ENCODE data around the gene MSX1.

Gene MSX1

DNA sequence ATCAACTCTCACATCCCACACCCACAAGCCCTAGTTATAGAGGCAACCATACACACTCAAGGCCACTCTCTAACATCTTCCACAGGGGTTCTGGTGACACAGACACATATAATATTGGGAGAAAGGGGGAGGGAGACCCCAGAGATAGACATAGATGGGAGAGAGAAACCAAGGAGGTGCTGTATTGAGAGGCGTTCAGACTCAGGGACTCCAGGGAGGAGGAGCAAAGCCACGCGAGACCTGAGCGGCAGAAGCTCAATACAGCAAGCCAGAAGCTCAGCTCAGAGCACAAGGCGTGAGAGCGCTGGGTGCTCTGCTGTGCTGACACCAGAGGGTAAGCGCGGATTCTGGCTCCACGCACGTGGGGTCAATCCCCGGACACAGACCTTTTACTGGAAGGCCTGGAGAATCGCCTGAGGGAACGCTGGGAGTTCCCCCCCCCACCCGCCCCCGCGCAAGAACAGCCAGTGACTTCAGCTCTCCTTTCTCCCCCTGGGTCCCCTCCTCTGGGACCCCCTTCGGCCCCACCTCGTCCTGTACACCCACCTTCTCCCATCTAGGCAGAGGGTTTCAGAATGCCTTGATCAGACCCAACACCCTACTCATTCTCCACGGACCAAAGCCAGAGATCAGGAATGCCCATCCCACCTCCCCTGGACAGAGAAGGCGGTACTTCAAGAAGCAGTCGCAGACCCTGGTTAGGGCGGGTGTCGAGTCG is 8.7 kb downstream of the MSX1 start:
- in situ Hi-C loops (cut with MboI; ENCODE audit: low sequenced_read_pairs) = no loop called here

DNA sequence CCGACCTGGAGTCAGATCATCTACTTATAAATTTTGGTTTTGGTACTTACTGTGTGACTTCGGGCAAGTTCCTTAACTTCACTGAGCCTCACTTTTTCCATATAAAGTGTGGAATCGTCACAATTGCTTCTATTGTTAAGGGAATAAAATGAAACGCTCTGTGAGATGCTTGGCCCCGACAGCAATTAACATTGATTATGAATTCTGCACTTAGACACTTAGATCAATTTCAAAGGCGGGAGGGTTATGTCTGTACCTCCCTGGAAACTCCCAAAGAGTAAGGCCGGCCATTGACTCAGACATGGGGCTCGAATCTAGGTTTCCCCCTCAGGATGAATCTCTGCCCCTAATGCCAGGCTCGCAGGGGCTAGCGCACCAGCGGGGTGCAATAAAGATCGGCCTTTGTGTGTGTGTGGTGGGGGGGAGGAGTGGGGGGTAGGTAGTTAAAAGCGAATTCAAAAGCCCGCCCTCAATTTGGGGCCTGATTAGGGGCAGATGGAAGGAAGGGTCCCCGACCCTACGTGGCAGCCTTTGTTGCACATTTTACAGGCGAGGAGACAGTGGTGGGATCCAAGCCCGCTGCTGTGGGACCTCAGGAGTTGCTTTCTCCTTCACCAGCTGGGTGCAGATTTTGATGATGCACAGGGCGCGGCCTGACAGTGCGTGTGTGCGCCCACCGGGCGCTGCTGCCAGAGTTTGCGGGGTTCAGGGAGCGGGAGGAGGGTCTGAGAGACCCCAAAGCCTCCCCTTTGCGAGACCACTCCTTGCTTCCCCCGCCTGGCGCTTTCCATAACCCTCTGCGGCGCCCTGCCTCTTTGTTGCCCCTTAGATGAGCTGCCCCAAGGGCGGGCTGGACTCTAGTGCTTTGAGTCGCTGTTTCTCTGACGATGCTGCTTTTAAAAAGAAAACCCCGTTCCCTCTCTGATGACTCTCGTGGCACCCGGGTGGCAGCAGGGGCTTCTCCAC is 9.6 kb downstream of the MSX1 start:
- in situ Hi-C loops (cut with MboI; ENCODE audit: low sequenced_read_pairs) = no loop called here

DNA sequence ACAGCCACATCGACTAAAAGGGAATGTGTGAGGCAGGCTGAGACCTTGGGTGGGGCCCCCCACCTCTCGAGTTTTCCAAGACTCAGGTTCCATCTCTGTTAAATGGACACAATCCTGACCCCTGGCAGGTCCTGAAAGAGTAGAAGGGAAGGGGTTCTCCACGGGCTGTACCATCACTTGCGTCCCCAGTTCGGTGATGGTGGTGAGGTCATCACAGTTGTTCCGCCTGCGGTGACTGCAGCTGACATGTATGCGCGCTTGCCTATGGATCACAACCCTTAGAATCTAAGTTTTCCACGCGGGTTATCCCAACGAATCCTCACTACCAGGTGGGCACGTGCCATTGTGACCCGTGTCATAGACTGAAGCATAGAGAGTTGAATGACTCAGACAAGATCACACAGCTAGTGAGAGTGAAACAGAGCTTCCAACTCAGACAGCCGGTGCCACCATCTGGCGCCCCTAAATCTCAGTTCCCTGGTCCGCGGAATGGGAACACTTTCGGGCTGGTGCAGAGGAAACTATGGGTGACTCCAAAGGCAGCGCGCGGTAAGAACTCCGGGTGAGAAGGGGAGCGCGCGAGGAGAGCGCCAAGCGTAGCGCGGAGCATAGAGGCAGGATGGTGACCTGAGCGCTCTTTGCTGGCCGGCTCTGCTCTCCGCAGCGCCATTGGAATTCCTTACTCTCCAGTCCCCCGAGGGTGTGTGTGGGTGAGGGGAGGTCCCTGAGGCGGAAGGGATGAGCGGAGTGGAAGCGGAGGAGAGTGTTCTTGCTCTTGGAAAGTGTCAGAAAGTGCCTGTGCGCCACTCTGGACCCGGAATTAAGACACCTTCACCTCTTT is 10.5 kb downstream of the MSX1 start:
- in situ Hi-C loops (cut with MboI; ENCODE audit: low sequenced_read_pairs) = no loop called here

DNA sequence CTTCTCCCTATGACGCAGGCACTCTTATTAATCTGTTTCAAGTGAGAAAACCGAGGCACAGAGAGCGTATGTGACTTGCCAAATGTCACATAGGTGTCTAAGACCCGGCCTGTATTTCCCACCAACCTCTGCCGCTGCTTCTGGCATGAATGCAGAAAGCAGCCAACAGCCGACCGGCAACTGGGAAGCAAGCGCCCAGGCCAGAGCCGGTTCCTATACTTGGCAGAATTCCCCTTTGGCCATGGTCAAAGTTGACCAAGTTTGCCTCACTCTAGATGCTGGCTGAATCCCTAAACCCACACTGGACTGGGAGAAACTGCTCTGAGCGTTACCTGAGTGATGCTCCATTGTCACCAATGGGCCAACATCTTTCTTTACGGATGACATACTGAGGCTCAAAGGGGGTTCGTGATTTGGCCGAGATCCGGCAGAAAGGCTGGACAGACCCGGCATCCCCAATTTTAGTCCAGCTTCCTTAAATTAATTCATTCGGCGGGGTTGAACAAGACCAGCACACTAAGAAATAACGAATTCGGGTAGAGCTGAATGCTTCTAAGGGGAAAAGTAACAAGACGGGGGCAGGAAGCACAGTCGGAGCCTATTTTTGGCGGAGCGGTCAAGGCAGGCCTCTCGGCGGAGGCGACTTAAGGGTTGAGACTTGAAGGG is 11.2 kb downstream of the MSX1 start:
- in situ Hi-C loops (cut with MboI; ENCODE audit: low sequenced_read_pairs) = no loop called here

DNA sequence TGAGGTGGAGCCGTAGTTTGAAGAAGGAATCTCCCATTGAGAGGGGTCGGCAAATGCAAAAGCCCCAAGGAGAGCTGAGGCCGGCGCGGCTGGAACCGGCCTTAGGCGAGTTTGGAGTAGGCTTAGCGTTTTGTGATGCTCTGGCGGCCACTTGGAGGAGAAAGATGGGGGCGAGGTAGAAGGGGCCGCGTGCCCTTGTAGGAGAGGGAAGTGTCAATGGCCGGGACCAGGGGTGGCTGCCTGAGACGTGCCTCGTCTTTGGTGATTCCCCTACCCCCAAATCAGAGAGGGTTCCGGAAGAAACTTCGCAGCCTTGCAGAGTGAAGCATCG is 11.7 kb downstream of the MSX1 start:
- in situ Hi-C loops (cut with MboI; ENCODE audit: low sequenced_read_pairs) = no loop called here

DNA sequence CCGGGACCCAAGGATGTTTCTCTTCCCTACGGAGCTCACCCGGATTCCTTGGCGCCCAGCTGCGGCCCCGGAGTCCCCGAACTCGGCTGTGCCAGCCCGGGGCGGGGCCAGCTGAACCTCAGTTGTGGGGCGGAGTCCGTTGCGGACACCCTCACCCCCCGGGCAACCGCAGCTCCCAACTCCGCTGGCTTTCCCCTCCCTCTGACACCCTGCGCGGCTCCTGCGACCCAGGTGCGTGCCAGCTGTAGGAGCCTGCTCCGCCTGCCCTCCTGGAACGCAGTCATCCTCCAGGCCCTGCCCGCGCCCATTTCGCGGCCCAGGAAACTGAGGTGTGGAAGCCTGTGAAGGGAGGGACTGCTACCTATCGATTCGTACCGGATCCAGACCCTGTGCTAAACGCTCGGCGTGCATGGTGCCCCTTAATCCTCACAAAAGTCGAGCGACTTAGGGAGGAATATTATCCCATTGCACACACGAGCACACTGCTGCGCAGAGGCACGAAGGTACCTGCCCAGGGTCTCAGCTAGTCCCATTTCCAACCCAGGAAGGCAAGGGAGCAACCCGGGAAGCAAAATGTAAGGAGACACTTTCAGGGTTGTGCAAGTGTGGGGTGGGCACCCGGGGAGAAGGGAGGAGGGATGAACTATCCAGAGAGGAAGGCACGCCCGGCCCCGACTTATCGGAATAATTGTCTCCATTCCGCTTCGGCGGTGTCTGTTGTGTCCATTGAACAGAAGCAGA is 12.3 kb downstream of the MSX1 start:
- in situ Hi-C loops (cut with MboI; ENCODE audit: low sequenced_read_pairs) = no loop called here

DNA sequence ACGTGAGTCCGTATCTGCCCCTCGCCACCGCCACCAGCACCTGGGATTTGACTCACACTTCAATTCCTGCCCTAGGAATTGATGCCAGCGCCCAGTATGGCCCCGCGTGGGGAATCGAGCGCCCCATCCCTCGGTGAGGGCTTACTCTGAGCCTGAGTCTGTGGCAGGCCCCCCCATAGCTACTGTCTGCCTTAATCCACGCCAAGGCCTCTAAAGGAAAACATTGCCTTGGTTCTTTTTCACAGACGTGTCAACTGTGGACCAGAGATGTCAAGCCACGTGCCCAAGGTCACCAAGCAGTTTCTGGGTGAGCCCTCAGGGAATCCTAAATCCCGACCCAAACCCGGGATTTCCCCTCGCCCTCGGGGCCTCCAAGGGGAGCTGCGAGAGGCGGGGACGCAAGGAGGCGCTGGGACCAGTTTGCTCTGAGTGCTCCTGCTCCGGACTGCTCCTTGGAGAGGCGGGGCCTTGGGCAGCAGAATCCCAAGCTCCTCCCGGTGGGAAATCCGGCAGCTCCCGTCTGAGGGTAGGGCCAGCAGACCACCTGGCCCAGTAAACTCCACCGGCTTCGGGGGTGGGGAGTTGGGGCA is 12.9 kb downstream of the MSX1 start:
- in situ Hi-C loops (cut with MboI; ENCODE audit: low sequenced_read_pairs) = no loop called here

DNA sequence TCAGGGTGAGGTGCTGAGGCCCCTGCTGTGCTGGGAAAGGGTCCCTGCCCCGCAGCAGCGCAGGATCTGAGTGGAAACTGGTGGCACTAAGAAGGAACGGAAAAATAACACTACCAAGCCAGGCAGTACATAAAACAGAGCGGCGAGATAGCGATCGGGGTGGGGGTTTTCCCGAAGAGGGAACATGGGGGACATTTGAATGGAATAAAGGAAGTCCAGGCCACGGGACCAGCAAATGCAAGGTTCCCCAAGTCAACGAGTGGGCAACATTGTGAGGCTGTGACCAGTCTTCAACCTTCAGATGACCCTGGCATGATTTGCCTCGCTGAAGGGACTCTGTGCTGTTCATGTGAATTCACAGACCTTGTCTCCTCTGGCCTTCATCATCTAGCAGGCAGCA is 13.7 kb downstream of the MSX1 start:
- in situ Hi-C loops (cut with MboI; ENCODE audit: low sequenced_read_pairs) = no loop called here

DNA sequence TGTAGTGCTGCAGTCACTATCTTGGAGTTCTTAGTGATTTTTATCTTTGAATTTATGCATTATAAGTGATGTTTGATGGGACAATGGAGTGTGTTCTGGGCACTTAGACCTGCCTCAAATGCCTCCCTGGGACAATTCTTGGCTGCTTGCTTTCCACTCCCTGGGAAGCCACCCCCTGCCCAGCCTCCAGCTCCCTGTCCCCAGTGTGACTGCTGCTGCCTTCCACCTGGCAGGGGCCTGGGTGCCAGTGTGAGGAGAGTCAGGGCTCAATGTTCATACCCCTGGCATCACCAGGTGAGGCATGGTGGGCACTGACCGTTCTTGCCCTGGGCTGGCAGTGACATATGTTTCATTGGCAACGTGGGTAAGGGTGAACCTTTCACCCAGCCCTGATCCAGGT is 14.8 kb downstream of the MSX1 start:
- in situ Hi-C loops (cut with MboI; ENCODE audit: low sequenced_read_pairs) = no loop called here

DNA sequence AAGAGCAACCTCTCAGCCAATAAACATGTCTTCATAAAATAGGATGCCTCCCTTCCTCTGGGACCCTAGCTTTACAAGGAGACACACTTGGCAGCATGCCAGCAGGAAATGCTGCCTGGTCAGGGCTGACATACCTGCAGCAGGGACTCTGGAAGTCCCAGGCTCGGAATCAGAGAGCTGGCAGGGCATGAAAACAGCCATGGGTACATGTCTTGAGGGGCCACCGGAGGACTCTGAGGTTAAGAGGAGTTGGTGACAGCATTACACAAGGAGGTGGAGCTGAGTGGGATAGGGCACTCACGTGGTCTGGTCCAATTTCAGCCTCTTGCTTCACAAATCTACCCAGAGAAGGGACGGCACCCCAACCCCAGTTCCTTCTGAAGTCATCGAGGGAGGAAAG is 15.7 kb downstream of the MSX1 start:
- in situ Hi-C loops (cut with MboI; ENCODE audit: low sequenced_read_pairs) = no loop called here

DNA sequence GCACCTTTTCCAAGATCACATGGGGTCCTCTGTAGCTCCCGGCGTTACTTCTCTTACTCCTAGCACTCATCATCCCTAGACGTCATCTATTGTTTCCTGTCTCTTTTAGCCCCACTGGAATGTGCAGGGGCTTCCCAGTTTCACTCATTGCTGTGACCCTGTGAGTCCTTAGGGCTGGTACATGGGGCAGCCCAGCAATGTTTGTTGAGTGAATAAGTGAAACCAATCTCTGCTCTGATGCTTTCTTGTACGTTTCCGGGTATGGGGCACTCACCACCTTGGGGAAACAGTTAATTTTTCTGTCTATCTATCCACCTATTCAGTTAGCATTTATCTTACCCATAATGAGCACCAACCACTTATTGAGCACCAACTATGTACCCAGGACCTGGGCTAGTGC is 16.1 kb downstream of the MSX1 start:
- in situ Hi-C loops (cut with MboI; ENCODE audit: low sequenced_read_pairs) = no loop called here

DNA sequence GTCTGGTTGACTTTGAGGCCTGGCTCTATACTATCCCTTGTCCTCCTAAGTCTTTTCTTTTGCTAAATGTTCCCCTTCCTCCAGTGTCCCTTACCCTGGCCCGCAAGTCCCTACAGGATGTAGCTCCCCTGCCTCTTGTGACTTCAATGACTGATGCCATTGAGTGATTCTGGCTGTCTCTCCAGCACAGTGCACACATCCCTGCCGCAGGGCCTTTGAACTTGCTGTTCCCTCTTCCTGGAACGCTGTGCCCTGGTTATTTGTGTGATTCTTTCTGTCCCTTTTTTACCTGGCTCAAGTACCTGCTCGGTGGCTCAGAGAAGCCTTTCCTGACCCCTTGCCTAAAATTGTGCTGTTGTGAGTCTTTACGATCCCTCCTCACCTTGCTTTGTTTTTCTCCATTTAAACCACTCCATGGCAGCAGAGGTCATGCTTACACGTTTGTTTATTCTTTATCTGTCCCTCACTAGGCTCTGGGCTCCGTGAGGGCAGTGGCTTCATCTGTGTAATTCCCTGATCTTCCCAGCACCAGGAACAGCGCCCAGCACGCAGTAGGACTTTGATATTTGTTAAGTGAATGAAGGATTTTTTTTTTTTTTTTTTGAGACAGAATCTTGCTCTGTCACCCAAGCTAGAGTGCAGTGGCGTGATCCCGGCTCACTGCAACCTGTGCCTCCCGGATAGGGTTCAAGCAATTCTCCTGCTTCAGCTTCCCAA is 17.6 kb downstream of the MSX1 start:
- in situ Hi-C loops (cut with MboI; ENCODE audit: low sequenced_read_pairs) = no loop called here

DNA sequence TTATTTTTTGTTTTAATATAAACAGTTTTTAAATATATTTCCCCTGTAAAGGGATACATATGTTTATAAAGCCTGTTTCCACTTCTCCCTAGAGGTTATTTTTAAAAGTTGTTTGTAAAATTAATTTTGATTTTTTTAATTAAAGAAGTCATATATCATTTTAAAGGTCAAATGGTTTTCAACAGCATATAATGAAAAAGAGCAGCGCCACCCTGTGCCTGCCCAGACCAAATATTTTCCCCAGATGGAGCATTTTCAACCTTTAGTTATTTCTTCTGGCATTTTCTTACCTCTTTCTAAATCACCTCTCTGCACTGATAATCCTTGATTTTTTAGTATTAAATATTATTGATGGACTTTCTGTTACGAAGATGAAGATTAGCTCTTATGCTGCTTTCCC is 21.0 kb downstream of the MSX1 start:
- in situ Hi-C loops (cut with MboI; ENCODE audit: low sequenced_read_pairs) = no loop called here

DNA sequence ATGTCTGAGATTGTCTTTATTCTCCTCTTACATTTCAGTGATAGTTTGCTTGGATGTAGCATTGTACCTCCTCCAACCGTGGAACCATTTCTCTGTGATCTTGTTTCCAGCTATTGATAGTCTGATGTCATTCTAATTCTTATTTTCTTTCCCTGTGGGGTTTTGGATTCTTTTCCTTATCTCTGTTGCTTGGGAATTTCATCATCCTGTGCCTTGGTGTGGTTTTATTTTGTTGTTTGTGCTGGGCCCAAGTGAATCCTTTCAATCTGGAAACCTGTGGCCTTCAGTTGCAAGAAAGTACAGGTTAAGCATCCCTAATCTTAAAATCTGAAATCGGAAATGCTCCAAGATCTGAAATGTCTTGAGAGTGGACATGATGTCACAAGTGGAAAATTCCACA is 22.0 kb downstream of the MSX1 start:
- in situ Hi-C loops (cut with MboI; ENCODE audit: low sequenced_read_pairs) = no loop called here

DNA sequence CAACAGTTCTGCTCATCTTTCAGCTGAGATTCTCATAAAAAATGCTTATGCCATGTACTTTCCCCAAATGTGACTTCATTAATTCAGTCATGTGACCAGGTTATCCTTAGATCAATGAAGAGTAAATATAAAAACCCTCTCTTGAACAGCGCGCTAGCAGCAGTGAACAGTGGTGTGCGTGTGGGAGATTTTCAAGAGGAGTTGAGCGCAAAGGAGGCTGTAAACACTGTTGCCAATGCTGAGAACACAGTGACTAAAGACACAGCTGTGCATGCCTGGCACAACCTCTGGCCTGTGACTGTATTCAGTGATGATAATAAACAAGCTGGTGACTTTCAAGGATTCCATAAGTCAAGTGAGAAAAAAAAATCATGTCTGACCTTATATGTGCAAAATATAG is 25.1 kb downstream of the MSX1 start:
- in situ Hi-C loops (cut with MboI; ENCODE audit: low sequenced_read_pairs) = no loop called here

DNA sequence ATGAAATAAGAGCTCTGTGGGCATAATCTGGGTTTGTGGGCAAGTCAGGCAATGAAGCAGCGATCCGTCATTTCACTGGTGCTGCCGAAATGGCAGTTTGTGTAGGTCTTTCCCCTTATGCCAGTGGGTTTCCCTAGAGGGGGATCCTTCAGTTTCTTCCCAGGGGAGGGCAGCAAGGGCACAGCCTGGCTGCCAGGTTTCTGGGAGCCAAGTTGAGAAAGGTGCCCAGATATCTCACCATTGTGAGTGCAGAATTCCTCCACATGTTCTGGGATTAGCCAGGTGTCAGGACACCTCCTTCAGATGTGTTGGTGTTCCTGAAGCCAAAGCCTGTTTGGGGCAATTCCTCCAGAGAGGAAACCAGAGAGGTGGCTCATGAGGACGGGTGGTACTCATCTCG is 28.0 kb downstream of the MSX1 start:
- in situ Hi-C loops (cut with MboI; ENCODE audit: low sequenced_read_pairs) = no loop called here

DNA sequence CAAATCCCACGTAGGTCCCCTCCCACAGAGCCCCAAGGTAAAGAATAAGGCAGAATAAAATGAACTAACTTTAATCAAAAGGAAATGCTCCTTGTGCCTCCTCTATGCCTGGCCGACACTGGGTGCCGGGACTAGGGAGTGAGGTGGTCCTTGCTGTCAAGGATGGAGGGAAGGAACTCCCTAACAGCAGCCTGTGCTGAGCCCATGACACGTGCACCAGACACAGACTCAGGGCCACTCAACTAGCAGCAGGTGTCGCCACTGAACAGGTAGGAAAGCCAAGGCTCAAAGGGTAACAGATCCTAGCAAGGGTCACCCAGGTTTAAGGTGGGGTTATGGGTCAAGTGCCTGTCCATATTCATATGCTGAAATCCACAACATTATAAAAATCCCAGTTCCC is 29.2 kb downstream of the MSX1 start:
- in situ Hi-C loops (cut with MboI; ENCODE audit: low sequenced_read_pairs) = no loop called here

DNA sequence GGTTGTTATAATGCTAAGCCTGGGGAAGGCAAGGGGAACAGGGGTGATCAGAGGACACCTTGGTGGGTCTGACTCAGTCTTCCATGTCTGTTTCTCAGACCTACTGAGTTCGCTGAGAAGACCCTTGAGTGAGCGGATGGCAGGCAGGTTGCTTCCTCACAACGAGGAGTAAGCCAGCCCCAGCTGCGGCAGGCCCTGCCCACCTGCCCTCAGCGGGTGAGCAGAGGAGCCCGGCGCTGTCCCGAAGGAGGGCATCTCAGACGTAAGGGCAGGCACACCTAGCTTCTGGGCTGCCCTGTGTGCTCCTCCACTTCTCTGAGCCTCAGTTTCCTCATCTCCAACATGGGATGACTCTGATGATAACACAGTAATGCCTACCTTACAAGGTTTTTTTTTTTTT is 30.3 kb downstream of the MSX1 start:
- in situ Hi-C loops (cut with MboI; ENCODE audit: low sequenced_read_pairs) = no loop called here

DNA sequence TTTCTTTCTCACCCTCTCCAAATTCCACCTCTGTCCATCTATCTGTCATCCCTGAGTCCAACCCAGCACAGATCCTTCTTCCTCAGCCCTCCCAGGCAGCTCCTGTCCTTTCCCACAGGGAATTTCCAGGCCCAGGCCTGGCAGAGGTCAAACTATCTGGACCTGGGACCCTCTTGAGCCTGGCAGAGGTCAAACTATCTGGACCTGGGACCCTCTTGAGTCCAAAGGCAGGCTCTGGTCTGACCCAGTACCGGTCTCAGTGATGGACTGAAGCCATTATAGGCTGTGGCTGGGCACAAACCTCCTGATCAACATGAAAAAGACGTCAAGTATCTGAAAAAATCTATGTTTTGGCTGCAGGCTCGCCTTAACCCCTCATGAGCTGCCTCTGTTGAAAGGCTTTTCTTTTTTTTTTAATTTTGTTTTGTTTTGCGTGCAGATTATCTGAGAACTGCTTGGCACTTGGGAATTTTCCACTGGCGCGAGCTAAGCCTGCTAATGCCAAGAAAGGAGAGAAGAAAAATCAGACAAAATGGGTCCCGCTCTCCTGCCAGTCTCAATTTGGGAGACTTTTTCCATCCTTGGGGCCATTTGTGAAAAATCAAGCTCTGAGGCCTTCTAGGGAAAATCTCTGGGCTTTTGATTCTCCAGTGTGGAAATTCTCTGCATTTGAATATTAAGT is 31.2 kb downstream of the MSX1 start:
- in situ Hi-C loops (cut with MboI; ENCODE audit: low sequenced_read_pairs) = no loop called here

Measured in hTERT RPE-1 (cell line).